ENCODE data around the gene HLA-DOA. TPM values are rescaled to one million over a fixed set of nuclear protein-coding genes. Genes with fewer than 3 reads are reported as not detected.

Gene HLA-DOA
- total RNA-seq, 1 experiment from 2014 or later = 0.58 TPM

DNA sequence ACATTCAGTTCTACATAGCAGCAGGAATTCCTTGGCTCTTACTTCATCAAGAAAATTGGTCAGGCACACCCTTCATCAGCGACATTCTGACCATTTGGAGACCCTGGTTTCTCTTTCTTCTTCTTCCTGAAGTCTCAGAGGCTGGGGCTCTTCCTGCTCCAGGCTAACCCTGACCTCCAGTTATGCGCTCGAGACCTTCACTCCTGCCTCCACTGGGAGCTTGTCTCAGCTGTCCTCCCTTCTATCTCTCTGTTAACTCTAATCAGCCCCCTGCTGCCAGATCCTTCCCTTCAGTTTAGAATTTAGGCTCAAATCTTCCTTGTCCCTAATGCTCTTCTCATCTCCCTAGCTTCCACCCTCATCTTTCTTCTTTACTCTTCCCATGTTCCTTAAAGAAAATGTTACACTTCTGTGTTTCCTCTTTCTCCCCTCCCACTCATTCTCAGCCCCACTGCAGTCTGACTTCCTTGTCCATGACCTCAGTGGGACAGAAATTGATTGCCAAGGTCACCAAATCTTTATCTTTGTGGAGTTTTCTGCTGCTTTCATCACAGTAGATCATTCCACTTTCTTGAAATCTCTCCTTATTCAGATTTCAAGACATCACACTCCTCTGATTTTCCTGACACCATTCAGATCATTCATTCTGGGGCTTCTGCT, 8.4 kb upstream of the HLA-DOA start:
- ChIA-PET POLR2A (ENCODE audit: low non-redundant PET) (no interaction called here), CTCF (no interaction called here)
- H3K27me3 ChIP-seq (replicated peaks; ENCODE audit: insufficient read depth, low read depth, low read length, poor library complexity) = peaks cover 20% of the 10 kb centered on the region
- intact Hi-C loops (cut with micrococcal nuclease; ENCODE audit: unreplicated experiment) = loop anchor here (10.0 kb wide), 1 partner anchor 127 kb away; no protein-coding TSS in a partner anchor
- DNase-seq (ENCODE audit: low spot score) = no peak
- no peaks in the 10 kb centered on the region for H3K4me1 ChIP-seq (ENCODE audit: insufficient read depth, low read length, poor library complexity, severe bottlenecking)
- H3K27ac ChIP-seq (ENCODE audit: low read depth, low read length, poor library complexity, severe bottlenecking) = no peak overlapping the region
- no TSS peak for BruUV-seq (replicated peaks)
- TF ChIP-seq EZH2 (IDR thresholded peaks at IDR 0.05; ENCODE audit: borderline replicate concordance, low read depth, low read length, poor library complexity, severe bottlenecking) = no peak
- TF ChIP-seq, protein P1, sequence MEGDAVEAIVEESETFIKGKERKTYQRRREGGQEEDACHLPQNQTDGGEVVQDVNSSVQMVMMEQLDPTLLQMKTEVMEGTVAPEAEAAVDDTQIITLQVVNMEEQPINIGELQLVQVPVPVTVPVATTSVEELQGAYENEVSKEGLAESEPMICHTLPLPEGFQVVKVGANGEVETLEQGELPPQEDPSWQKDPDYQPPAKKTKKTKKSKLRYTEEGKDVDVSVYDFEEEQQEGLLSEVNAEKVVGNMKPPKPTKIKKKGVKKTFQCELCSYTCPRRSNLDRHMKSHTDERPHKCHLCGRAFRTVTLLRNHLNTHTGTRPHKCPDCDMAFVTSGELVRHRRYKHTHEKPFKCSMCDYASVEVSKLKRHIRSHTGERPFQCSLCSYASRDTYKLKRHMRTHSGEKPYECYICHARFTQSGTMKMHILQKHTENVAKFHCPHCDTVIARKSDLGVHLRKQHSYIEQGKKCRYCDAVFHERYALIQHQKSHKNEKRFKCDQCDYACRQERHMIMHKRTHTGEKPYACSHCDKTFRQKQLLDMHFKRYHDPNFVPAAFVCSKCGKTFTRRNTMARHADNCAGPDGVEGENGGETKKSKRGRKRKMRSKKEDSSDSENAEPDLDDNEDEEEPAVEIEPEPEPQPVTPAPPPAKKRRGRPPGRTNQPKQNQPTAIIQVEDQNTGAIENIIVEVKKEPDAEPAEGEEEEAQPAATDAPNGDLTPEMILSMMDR (conservative IDR thresholded peaks at IDR 0.05; ENCODE audit: low read depth, low read length) = no peak
- H3K36me3 ChIP-seq (ENCODE audit: insufficient read depth, low read length, poor library complexity, severe bottlenecking) = no peaks in the 10 kb centered on the region
- no peak overlapping the region for H3K4me3 ChIP-seq (ENCODE audit: low read depth, low read length, poor library complexity, severe bottlenecking)
- H3K9me3 ChIP-seq (ENCODE audit: low read depth, low read length, poor library complexity, severe bottlenecking) = no peaks in the 10 kb centered on the region

- Histone ChIP-seq H3K36me3 (ENCODE audit: insufficient read depth, low read length, poor library complexity, severe bottlenecking) (no peaks in the 10 kb centered on the region), H3K9me3 (ENCODE audit: low read depth, low read length, poor library complexity, severe bottlenecking) (no peaks in the 10 kb centered on the region), H3K4me3 (ENCODE audit: low read depth, low read length, poor library complexity, severe bottlenecking) (no peak overlapping the region), H3K27ac (ENCODE audit: low read depth, low read length, poor library complexity, severe bottlenecking) (no peak overlapping the region), H3K4me1 (ENCODE audit: insufficient read depth, low read length, poor library complexity, severe bottlenecking) (no peaks in the 10 kb centered on the region), H3K27me3 (replicated peaks; ENCODE audit: insufficient read depth, low read depth, low read length, poor library complexity) (peaks cover 24% of the 10 kb centered on the region)
- no peak for DNase-seq (ENCODE audit: low spot score)
- ChIA-PET CTCF (no interaction called here), POLR2A (ENCODE audit: low non-redundant PET) (no interaction called here)
- BruUV-seq (replicated peaks) = no TSS peak
- intact Hi-C loops (cut with micrococcal nuclease; ENCODE audit: unreplicated experiment) = loop anchor here (10.0 kb wide), 1 partner anchor 128 kb away; no protein-coding TSS in a partner anchor
- TF ChIP-seq, protein P1 (conservative IDR thresholded peaks at IDR 0.05; ENCODE audit: low read depth, low read length) = no peak
- no peak for TF ChIP-seq EZH2 (IDR thresholded peaks at IDR 0.05; ENCODE audit: borderline replicate concordance, low read depth, low read length, poor library complexity, severe bottlenecking)
Observed at GRCh38 chr6:33017018-33017417, 7.6 kb upstream of the HLA-DOA start.

DNA sequence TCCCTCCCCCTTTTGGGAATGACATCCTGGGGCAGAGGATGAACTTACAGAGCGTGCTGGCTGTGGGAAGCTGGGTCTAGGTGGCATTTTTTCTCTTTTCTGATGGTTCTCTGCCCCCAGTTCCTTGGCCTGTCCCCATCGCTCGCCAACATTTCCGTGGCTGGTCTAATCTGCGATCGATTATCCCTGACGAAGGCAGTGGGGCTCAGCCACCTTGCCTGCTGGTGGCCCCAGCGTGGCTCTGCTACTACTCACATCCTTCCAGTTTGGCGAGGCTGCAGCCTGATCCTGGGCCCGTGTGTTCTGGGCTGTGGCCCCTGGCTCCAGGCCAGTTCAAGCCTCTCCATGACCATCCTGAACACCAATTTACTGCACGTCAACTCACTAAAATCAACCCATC, 6.4 kb upstream of the HLA-DOA start:
- CTCF ChIA-PET = interaction anchor here (0.6 to 1.6 kb wide), 2 partner anchors 82 to 232 kb away, joined by 3 to 8 read pairs; no protein-coding TSS in a partner anchor
- H3K27me3 ChIP-seq (replicated peaks; ENCODE audit: insufficient read depth, low read depth, low read length, poor library complexity) = peaks cover 24% of the 10 kb centered on the region
- H3K27ac ChIP-seq (ENCODE audit: low read depth, low read length, poor library complexity, severe bottlenecking) = no peak overlapping the region
- POLR2A ChIA-PET (ENCODE audit: low non-redundant PET) = no interaction called here
- BruUV-seq (replicated peaks) = no TSS peak
- TF ChIP-seq EZH2 (IDR thresholded peaks at IDR 0.05; ENCODE audit: borderline replicate concordance, low read depth, low read length, poor library complexity, severe bottlenecking) = no peak
- TF ChIP-seq, protein P1 (conservative IDR thresholded peaks at IDR 0.05; ENCODE audit: low read depth, low read length) = no peak
- H3K9me3 ChIP-seq (ENCODE audit: low read depth, low read length, poor library complexity, severe bottlenecking) = no peaks in the 10 kb centered on the region
- no peaks in the 10 kb centered on the region for H3K36me3 ChIP-seq (ENCODE audit: insufficient read depth, low read length, poor library complexity, severe bottlenecking)
- DNase-seq (ENCODE audit: low spot score) = no peak
- H3K4me1 ChIP-seq (ENCODE audit: insufficient read depth, low read length, poor library complexity, severe bottlenecking) = no peaks in the 10 kb centered on the region
- no peak overlapping the region for H3K4me3 ChIP-seq (ENCODE audit: low read depth, low read length, poor library complexity, severe bottlenecking)
- intact Hi-C loops (cut with micrococcal nuclease; ENCODE audit: unreplicated experiment) = loop anchor here (10.0 kb wide), 1 partner anchor 129 kb away; no protein-coding TSS in a partner anchor
